Astrocyte (in vitro differentiated cells and primary cell): ENCODE data around the gene PTPRN2.

ENCODE experiments used
- EZH2 ChIP-seq: IDR thresholded peaks from 2 replicates; pipeline ENCODE4 v1.6.1; 2012; ENCODE audit warnings: mild to moderate bottlenecking, low read length, inconsistent platforms; ENCODE audit not compliant: insufficient read depth
- TF ChIP-seq, protein P1 (sequence below): IDR thresholded peaks from 2 replicates; pipeline ENCODE4 v1.5.1; 2011; ENCODE audit warnings: low read depth, mild to moderate bottlenecking, inconsistent platforms, low read length, moderate library complexity; ENCODE audit not compliant: insufficient read depth

DNA sequence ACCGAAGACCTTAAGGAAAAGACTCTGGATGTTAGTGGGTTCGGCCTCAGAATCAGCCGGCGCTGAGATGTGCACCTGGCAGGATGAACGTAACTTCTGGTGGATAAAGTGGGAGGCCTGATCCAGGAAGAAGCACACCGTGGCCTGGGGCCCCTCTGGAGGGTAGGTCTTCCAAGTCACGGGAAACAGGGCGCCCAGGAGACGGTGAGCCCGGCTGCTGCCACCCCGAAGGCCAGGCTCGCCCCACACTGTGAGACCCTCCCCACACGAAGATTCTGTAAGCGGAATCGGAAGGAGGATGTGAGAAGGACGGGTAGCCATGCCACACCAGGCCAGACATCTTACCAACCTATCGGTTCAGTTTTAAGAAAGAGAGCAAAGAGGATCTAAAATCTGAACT lies 971.8 kb downstream of the PTPRN2 start:
- TF ChIP-seq EZH2: no peak
- TF ChIP-seq, protein P1, sequence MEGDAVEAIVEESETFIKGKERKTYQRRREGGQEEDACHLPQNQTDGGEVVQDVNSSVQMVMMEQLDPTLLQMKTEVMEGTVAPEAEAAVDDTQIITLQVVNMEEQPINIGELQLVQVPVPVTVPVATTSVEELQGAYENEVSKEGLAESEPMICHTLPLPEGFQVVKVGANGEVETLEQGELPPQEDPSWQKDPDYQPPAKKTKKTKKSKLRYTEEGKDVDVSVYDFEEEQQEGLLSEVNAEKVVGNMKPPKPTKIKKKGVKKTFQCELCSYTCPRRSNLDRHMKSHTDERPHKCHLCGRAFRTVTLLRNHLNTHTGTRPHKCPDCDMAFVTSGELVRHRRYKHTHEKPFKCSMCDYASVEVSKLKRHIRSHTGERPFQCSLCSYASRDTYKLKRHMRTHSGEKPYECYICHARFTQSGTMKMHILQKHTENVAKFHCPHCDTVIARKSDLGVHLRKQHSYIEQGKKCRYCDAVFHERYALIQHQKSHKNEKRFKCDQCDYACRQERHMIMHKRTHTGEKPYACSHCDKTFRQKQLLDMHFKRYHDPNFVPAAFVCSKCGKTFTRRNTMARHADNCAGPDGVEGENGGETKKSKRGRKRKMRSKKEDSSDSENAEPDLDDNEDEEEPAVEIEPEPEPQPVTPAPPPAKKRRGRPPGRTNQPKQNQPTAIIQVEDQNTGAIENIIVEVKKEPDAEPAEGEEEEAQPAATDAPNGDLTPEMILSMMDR: no peak
